Aorta (tissue), 5 donors: ENCODE measurements around the gene GFRA1. TPM values are rescaled to one million over a fixed set of nuclear protein-coding genes. Genes with fewer than 3 reads are reported as not detected.

Source experiments
- ATAC-seq: fragments of 200-7000 bp; cut with Tn5 transposase; one replicate; pipeline ENCODE4 v1.9.1; 2022; ENCODE audit warnings: moderate library complexity; ENCODE audit not compliant: low FRiP score
- DNase-seq, 2 donors: peaks; one replicate each; pipeline ENCODE4 v3.0.0-alpha.2; 2020
- H3K27ac ChIP-seq, 2 donors: one replicate each; pipeline ENCODE4 v1.5.1; 2013; ENCODE audit warnings: low read length in 2 of 2, mild to moderate bottlenecking in 2 of 2, moderate library complexity in 2 of 2, control low read depth in 1 of 2, inconsistent platforms in 1 of 2, low read depth in 1 of 2
- H3K27me3 ChIP-seq, 2 donors: one replicate each; pipeline ENCODE4 v1.6.1; 2013; ENCODE audit warnings: control low read depth in 1 of 2, low read length in 1 of 2, mild to moderate bottlenecking in 1 of 2, moderate library complexity in 1 of 2; ENCODE audit not compliant: insufficient read depth in 2 of 2, control insufficient read depth in 1 of 2
- H3K36me3 ChIP-seq, 2 donors: one replicate each; pipeline ENCODE4 v1.6.1; 2013; ENCODE audit warnings: control low read depth in 1 of 2, low read length in 1 of 2, mild to moderate bottlenecking in 1 of 2; ENCODE audit not compliant: insufficient read depth in 2 of 2, control insufficient read depth in 1 of 2
- H3K4me1 ChIP-seq, 2 donors: one replicate each; pipeline ENCODE4 v1.6.1; 2013; ENCODE audit warnings: low read length in 2 of 2, control low read depth in 1 of 2, mild to moderate bottlenecking in 1 of 2, moderate library complexity in 1 of 2; ENCODE audit not compliant: insufficient read depth in 2 of 2, control insufficient read depth in 1 of 2
- H3K4me3 ChIP-seq, 2 donors: one replicate each; pipeline ENCODE4 v1.5.1; 2013; ENCODE audit warnings: low read length in 2 of 2, control low read depth in 1 of 2, mild to moderate bottlenecking in 1 of 2
- H3K9me3 ChIP-seq: one replicate; pipeline ENCODE4 v1.6.1; 2013; ENCODE audit warnings: mild to moderate bottlenecking, low read length; ENCODE audit not compliant: control insufficient read depth
- WGBS, 2 donors: extraction: QIAGEN DNeasy Blood & Tissue Kit; methylation state at CpG; one replicate each; pipeline ENCODE4 v1.1.7; 2013; 5-methylcytosine and 5-hydroxymethylcytosine counted together
- intact Hi-C, 2 donors: fragments of 100-400 bp; cut with DNase I; formaldehyde crosslinking; loops; one replicate each; pipeline versions ENCODE4 v1.14.2 to v1.15.0; 2022
- polyA plus RNA-seq, 2 donors: library from polyadenylated mRNA; stranded (reverse); fragments of 200-250 nt; gene quantifications; one replicate each; pipeline ENCODE4 v1.2.3, GENCODE V29; 2013
- total RNA-seq, 2 donors: library from RNA; stranded (reverse); fragmentation: NEBNext Ultra II Directional; extraction: Animal tissue kit (Norgen Biotek cat#: 25700); gene quantifications; one replicate each; pipeline ENCODE4 v1.2.1, GENCODE V29; 2021
- donor health status: healthy with polysubstance abuse.
- donor health status: Bipolar disorder and iron deficiency.
- donor health status: DM: no; HTN: no; CAD: no.
- donor health status: DM: no; HTN: no; CAD: no.
- donor health status: DM: yes; HTN: yes; CAD: no.

GFRA1 gene
- total and polyA plus RNA-seq, 4 donors, result under 0.01 to 27.1 (median 5.2) TPM

DNA sequence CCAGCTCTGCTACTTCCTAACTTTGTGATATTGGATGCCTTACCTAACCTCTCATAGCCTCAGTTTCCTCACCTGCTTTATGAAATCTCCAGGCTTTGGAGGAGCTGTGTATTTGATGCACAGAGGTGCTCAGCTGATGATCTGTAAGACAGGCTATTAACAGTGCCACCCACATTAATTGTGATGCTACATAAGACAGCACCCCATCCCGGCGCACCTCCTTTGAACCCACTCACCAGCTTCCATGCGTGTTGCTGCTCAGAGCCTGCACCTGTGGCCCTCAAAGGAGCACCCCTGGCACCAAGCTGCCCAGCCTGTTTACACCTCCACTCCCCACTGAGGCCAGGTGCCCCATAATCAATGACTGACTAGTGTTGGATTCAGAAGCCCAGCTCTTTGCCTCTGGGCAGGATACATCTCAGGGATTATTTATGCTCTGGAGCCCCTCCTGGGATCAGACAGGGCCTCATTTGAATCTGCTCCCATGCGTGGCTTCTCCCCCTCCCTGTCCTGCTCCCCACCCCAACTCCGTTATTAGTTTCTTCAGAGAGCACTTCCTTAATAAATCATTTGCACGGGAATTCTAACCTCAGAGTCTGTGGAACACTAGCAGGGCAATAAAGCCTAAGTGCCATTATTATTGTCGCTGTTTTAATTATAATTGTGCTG lies 87.7 kb downstream of the GFRA1 start:
- no peak for DNase-seq
- Histone ChIP-seq H3K9me3 (no peaks in the 10 kb centered on the region), H3K27ac (no peak overlapping the region), H3K36me3 (no peaks in the 10 kb centered on the region), H3K27me3 (no peaks in the 10 kb centered on the region), H3K4me3 (no peak overlapping the region), H3K4me1 (no peaks in the 10 kb centered on the region)
- intact Hi-C loops, result no loop called here
- 88 to 93% methylated on average over 7 of the region's 7 CpGs for WGBS, 2 donors
- ATAC-seq, result no peak

DNA sequence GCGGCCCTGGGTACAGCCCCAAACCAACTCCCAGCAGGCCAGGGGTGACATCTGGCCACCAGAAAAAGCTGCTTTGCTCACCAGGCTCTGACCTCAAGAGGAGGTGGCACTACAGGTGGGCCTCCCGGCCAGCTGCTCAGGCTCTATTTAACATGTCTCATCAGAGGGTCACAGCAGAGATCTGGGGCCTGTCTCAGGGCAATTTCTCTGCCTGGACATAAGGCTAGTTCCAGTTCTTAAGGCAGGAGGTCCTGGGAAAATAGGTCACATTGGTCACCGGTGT lies 88.6 kb downstream of the GFRA1 start:
- ATAC-seq, result no peak
- WGBS, 2 donors, result 88 to 91% methylated on average over 3 of the region's 3 CpGs
- Histone ChIP-seq H3K27me3 (no peaks in the 10 kb centered on the region), H3K9me3 (no peaks in the 10 kb centered on the region), H3K4me1 (no peaks in the 10 kb centered on the region), H3K27ac (no peak overlapping the region), H3K4me3 (no peak overlapping the region), H3K36me3 (no peaks in the 10 kb centered on the region)
- no peak for DNase-seq
- intact Hi-C loops, result no loop called here

- no peaks in the 10 kb centered on the region for H3K4me1 ChIP-seq
- H3K27me3 ChIP-seq, result no peaks in the 10 kb centered on the region
- no peak overlapping the region for H3K4me3 ChIP-seq
- intact Hi-C loops, result no loop called here
- whole genome bisulfite sequencing, 2 donors, result 31 to 36% methylated on average over 5 of the region's 5 CpGs
- no peaks in the 10 kb centered on the region for H3K36me3 ChIP-seq
- ATAC-seq, result no peak
- no peak for DNase-seq
- H3K9me3 ChIP-seq, result no peaks in the 10 kb centered on the region
- H3K27ac ChIP-seq, result no peak overlapping the region
Measured at GRCh38 chr10:116183733-116184511, 89.1 kb downstream of the GFRA1 start.

GRCh38 chr10:116182426-116182825 lies 90.6 kb downstream of the GFRA1 start:
- ATAC-seq, result no peak
- Histone ChIP-seq H3K9me3 (no peaks in the 10 kb centered on the region), H3K27me3 (no peaks in the 10 kb centered on the region), H3K4me3 (no peak overlapping the region), H3K27ac (no peak overlapping the region), H3K36me3 (no peaks in the 10 kb centered on the region), H3K4me1 (no peaks in the 10 kb centered on the region)
- intact Hi-C loops, result no loop called here
- WGBS, 2 donors, result 94 to 98% methylated on average over 2 of the region's 2 CpGs
- DNase-seq, result no peak

- no peak for ATAC-seq
- intact Hi-C loops, result no loop called here
- Histone ChIP-seq H3K27me3 (no peaks in the 10 kb centered on the region), H3K36me3 (no peaks in the 10 kb centered on the region), H3K4me1 (no peaks in the 10 kb centered on the region), H3K27ac (no peak overlapping the region), H3K9me3 (no peaks in the 10 kb centered on the region), H3K4me3 (no peak overlapping the region)
- no peak for DNase-seq
- 45 to 51% methylated on average over 9 of the region's 9 CpGs for WGBS, 2 donors
Measured at GRCh38 chr10:116178086-116178605, 94.9 kb downstream of the GFRA1 start.

GRCh38 chr10:116175231-116175630 lies 97.8 kb downstream of the GFRA1 start:
- H3K27me3 ChIP-seq, result no peaks in the 10 kb centered on the region
- no peaks in the 10 kb centered on the region for H3K4me1 ChIP-seq
- no peaks in the 10 kb centered on the region for H3K36me3 ChIP-seq
- WGBS, 2 donors, result 94 to 96% methylated on average over 8 of the region's 8 CpGs
- no peak overlapping the region for H3K27ac ChIP-seq
- DNase-seq, result no peak
- H3K4me3 ChIP-seq, result no peak overlapping the region
- intact Hi-C loops, result no loop called here
- ATAC-seq, result no peak
- H3K9me3 ChIP-seq, result no peaks in the 10 kb centered on the region

DNA sequence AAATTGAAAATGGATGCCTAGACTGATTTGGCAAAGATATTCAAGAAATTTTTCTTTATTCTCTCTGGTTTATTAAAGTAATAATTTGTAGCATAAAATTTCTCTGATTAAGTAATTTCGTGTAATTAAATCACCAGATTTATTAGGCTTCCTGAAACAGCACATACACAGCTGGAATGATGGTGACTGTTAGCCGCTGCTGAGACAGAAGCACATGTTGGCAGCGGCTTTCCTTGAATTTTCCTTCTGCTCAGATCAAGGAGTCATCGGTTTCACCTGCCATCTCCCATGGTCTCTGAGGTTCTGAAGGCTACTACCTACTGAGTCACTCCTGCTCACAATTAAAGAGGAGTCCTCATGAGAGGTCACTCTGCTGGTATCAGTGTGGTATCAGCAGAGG lies 101.5 kb downstream of the GFRA1 start:
- DNase-seq (no peak), ATAC-seq (no peak)
- Histone ChIP-seq H3K36me3 (no peaks in the 10 kb centered on the region), H3K4me1 (no peaks in the 10 kb centered on the region), H3K27me3 (no peaks in the 10 kb centered on the region), H3K4me3 (no peak overlapping the region), H3K9me3 (peaks cover 2% of the 10 kb centered on the region), H3K27ac (no peak overlapping the region)
- WGBS, 2 donors, result 92 to 94% methylated on average over 4 of the region's 4 CpGs
- intact Hi-C loops, result no loop called here

DNA sequence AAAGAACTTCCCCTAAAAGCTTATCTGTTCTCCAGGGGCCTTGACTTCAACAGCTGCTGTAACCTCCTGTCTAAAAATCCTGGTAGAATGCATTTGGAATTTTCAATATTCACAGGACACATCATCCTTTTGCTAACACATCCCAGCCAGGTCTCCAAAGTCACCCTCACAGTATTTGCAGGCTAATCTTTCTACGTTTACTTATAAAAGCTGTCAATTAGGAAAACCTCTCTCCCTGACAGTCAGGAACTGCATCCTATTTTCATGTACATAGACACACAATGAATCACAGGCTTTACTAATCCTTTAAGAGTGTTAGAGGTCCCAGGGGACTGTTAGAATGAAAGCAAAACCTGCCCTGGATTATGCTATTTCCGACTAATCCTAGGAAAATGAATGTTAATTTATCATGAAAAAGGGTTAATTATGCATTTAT lies 102.2 kb downstream of the GFRA1 start:
- H3K27me3 ChIP-seq, result no peaks in the 10 kb centered on the region

More for the DNA sequence above, 102.2 kb downstream of the GFRA1 start:
- no peak for ATAC-seq
- intact Hi-C loops, result no loop called here
- no peak overlapping the region for H3K27ac ChIP-seq
- no peaks in the 10 kb centered on the region for H3K4me1 ChIP-seq
- H3K4me3 ChIP-seq, result no peak overlapping the region
- H3K36me3 ChIP-seq, result no peaks in the 10 kb centered on the region
- WGBS, 2 donors, result 36 to 40% methylated on average over 2 of the region's 2 CpGs
- DNase-seq, result no peak
- peaks cover 2% of the 10 kb centered on the region for H3K9me3 ChIP-seq
